ENCODE results near the gene TEX29.

TEX29 gene

DNA sequence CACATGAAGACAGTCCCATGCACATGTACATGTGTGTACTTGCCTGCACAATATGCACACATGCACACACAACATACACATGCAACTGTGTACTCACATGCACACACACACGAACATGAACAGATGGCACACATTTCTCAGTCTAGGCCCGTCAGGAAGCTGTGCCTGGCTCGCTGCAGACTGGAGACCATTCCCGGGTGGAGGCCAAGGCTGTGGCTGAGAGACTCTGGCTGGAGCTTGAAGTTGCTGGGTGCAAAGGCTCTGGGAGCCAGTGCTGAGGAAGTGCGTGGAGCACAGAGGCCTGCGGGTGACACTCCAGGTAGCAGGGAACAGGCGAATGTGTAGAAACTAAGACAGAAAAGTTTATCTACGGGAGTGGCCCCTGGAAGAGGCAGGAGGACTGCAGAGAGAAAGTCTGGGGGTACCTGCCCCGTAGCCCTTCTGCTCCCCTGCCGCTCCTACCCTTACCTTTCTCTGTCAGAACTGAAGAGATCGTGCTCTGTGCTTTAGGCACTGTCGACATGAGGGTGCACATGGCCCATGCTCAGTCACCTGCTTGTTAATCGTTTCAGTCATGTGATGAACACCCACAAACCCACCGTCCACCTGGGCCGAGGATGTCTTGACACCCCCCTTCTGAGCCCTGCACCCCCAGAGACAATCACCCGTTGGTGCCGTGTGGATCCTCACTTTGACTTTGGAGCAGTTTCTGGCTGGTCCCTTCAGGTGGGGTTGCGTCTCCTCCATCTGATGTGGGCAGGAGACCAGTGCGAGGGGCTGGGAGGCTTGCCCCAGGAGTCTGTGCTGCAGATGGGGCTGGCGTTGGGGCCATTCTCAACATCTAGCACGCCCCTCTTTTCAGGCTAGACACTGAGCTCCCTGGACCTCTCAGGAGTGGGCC, 69.4 kb downstream of the TEX29 start:
- H3K9ac ChIP-seq (ENCODE audit: low read depth, low read length) = no peak overlapping the region
- no peak overlapping the region for H3K27ac ChIP-seq (ENCODE audit: low read depth, low read length)
- no peaks in the 10 kb centered on the region for H3K4me1 ChIP-seq (ENCODE audit: control insufficient read depth, insufficient read depth, low read length)
- H3K27me3 ChIP-seq (ENCODE audit: control insufficient read depth, insufficient read depth, low read length) = no peaks in the 10 kb centered on the region
- H3K4me3 ChIP-seq (ENCODE audit: low read depth, low read length) = no peak overlapping the region
- no peaks in the 10 kb centered on the region for H3K9me3 ChIP-seq (ENCODE audit: control insufficient read depth, insufficient read depth, low read length)
- H3K36me3 ChIP-seq (ENCODE audit: control insufficient read depth, insufficient read depth, low read length) = no peaks in the 10 kb centered on the region

DNA sequence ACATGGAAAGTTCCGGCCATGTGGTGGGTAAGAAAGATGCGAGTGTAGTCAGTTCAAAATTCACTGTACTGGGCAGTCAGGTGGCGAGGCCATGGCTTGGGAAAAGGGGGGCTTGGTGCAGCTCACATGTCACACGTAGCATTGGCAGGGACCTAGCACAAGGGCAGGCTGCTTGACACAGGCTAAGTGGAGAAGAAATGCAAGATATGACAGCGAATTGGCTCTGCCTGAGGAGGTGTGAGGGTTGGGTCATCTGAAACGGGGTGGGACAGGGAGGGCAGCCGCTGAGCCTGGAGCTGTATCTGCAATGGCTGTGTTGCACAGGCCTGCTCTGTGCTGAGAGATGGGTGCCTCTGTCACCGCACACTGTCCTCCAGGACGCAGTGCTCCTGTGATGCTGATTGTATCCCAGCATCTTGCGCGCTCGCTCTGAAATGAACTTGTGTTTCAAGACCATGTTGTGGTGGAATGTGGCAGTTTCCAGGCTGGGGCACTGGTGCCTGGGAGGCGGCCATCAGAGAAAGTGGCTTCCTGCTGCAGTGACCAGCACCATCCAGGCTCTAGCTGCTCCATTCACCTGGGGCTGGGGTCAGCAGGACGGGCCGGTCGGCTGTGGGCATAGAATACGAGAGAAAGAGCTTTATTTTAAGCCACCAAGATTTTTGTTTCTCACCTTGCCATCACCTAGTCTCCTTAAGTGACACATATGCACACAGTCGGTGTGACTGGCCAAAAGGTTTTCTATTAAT, 70.3 kb downstream of the TEX29 start:
- no peak overlapping the region for H3K4me3 ChIP-seq (ENCODE audit: low read depth, low read length)
- H3K4me1 ChIP-seq (ENCODE audit: control insufficient read depth, insufficient read depth, low read length) = no peaks in the 10 kb centered on the region
- no peak overlapping the region for H3K27ac ChIP-seq (ENCODE audit: low read depth, low read length)
- H3K9ac ChIP-seq (ENCODE audit: low read depth, low read length) = no peak overlapping the region
- no peaks in the 10 kb centered on the region for H3K9me3 ChIP-seq (ENCODE audit: control insufficient read depth, insufficient read depth, low read length)
- no peaks in the 10 kb centered on the region for H3K36me3 ChIP-seq (ENCODE audit: control insufficient read depth, insufficient read depth, low read length)
- no peaks in the 10 kb centered on the region for H3K27me3 ChIP-seq (ENCODE audit: control insufficient read depth, insufficient read depth, low read length)

DNA sequence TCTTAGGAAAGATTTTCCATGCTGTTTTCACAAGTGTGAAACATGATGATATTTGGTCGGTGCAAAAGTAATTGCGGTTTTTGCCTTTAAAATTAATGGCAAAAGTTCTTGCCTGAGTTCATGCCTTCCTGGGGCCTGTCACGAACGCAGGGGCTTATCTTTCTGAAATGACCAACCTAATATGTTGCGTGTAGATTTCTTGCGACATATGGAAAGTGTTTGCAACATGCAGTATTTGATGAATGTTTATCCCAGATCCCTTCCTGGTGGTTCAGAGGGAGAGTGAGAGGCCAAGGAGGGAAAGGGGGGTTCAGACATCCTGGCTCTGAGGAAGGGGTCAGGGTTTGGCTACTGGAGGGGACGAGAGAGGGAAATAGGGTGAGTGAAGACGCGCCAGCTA, 72.0 kb downstream of the TEX29 start:
- H3K27me3 ChIP-seq (ENCODE audit: control insufficient read depth, insufficient read depth, low read length) = no peaks in the 10 kb centered on the region
- H3K36me3 ChIP-seq (ENCODE audit: control insufficient read depth, insufficient read depth, low read length) = no peaks in the 10 kb centered on the region
- no peaks in the 10 kb centered on the region for H3K4me1 ChIP-seq (ENCODE audit: control insufficient read depth, insufficient read depth, low read length)
- no peak overlapping the region for H3K4me3 ChIP-seq (ENCODE audit: low read depth, low read length)
- H3K9ac ChIP-seq (ENCODE audit: low read depth, low read length) = no peak overlapping the region
- no peaks in the 10 kb centered on the region for H3K9me3 ChIP-seq (ENCODE audit: control insufficient read depth, insufficient read depth, low read length)
- no peak overlapping the region for H3K27ac ChIP-seq (ENCODE audit: low read depth, low read length)

DNA sequence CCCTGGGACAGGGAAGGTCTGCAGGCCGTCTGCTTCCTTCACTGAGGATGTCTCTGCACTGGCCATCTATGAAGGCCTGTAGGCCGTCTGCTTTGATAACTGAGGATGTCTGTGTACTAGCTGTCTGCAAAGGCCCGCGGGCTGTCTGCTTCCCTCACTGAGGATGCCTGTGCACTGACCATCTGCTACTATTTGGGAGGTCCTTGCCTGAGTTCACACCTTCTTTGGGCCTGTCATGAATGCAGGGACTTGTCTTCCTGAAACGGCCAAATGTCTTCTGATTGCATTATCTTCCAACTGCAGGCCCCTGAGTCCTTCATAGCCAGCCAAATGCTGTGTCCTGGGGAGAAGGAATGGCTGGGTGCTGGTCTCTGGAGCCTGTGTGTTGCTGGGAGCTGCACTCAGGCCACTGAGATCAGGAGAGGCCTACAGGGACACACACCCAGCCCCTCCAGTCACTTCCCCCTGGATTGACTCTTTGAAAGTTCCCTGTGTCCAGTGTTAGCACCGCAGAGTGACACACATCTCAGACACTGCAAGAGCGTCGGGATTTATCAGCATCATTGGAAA, 72.9 kb downstream of the TEX29 start:
- no peak overlapping the region for H3K4me3 ChIP-seq (ENCODE audit: low read depth, low read length)
- H3K4me1 ChIP-seq (ENCODE audit: control insufficient read depth, insufficient read depth, low read length) = no peaks in the 10 kb centered on the region
- H3K9me3 ChIP-seq (ENCODE audit: control insufficient read depth, insufficient read depth, low read length) = no peaks in the 10 kb centered on the region
- no peak overlapping the region for H3K9ac ChIP-seq (ENCODE audit: low read depth, low read length)
- no peaks in the 10 kb centered on the region for H3K36me3 ChIP-seq (ENCODE audit: control insufficient read depth, insufficient read depth, low read length)
- H3K27me3 ChIP-seq (ENCODE audit: control insufficient read depth, insufficient read depth, low read length) = no peaks in the 10 kb centered on the region
- H3K27ac ChIP-seq (ENCODE audit: low read depth, low read length) = no peak overlapping the region
